Stimulated activated CD8-positive, alpha-beta memory T cell treated with anti-CD3 and anti-CD28 coated beads, Interleukin-7, amount 100 ng/mL, for 1 hour (primary cell): ENCODE measurements around the gene HSF4.

ENCODE experiments used
- DNase-seq, 2 donors: peaks; one replicate each; pipeline ENCODE4 v3.0.0-alpha.2; 2020; ENCODE audit warnings: low read depth in 2 of 2

Gene HSF4

GRCh38 chr16:67184995-67185650, 20.6 kb downstream of the HSF4 start:
- DNase-seq: peak; percentile 66 to 76

GRCh38 chr16:67185651-67186134, 21.1 kb downstream of the HSF4 start:
- no peak for DNase-seq

- DNase-seq: no peak
Observed at GRCh38 chr16:67186550-67186950, 22.0 kb downstream of the HSF4 start.

GRCh38 chr16:67187175-67187890, 22.8 kb downstream of the HSF4 start:
- DNase-seq: no peak

GRCh38 chr16:67188323-67188722, 23.8 kb downstream of the HSF4 start:
- no peak for DNase-seq

GRCh38 chr16:67188798-67189197, 24.3 kb downstream of the HSF4 start:
- no peak for DNase-seq

- DNase-seq: no peak
Observed at GRCh38 chr16:67190041-67190440, 25.5 kb downstream of the HSF4 start, which contains the start of gene EXOC3L1. Gene EXOC3L1, minus strand, starts transcription at chr16:67190136. Its CDS starts 460 bp downstream, at chr16:67189676.

GRCh38 chr16:67190448-67191399, 26.2 kb downstream of the HSF4 start:
- DNase-seq: no peak

GRCh38 chr16:67191411-67191994, 27.0 kb downstream of the HSF4 start:
- DNase-seq: no peak

GRCh38 chr16:67191995-67192681, 27.6 kb downstream of the HSF4 start, which contains the start of gene E2F4:
Gene E2F4, plus strand, starts transcription at chr16:67192155. Its CDS starts 73 bp downstream, at chr16:67192228.
- peak; percentile 69 to 75 for DNase-seq

GRCh38 chr16:67192781-67193361, 28.3 kb downstream of the HSF4 start:
- no peak for DNase-seq

- DNase-seq: no peak
Observed at GRCh38 chr16:67193536-67193935, 29.0 kb downstream of the HSF4 start.

- DNase-seq: no peak
Observed at GRCh38 chr16:67194260-67194659, 29.7 kb downstream of the HSF4 start.

GRCh38 chr16:67195676-67196075, 31.1 kb downstream of the HSF4 start:
- DNase-seq: no peak

- DNase-seq: no peak
Observed at GRCh38 chr16:67196881-67197280, 32.3 kb downstream of the HSF4 start.

- no peak for DNase-seq
Observed at GRCh38 chr16:67197704-67198103, 33.2 kb downstream of the HSF4 start.

- no peak for DNase-seq
Observed at GRCh38 chr16:67198238-67198734, 33.7 kb downstream of the HSF4 start.

GRCh38 chr16:67199011-67199807, 34.7 kb downstream of the HSF4 start, which contains the start of gene ELMO3:
Gene ELMO3, plus strand, starts transcription at chr16:67199131. Its CDS starts 196 bp downstream, at chr16:67199327.
- DNase-seq: no peak

GRCh38 chr16:67199808-67200198, 35.3 kb downstream of the HSF4 start:
- DNase-seq: no peak
